Measurements from ENCODE around the gene SARS1. TPM values are rescaled to one million over a fixed set of nuclear protein-coding genes. Genes with fewer than 3 reads are reported as not detected.

The SARS1 gene
- total and polyA plus RNA-seq, 2 of the 13 experiments (the other 11 are each of a cell fraction or from before 2014, with no cell fraction given): 103 to 134 TPM

DNA sequence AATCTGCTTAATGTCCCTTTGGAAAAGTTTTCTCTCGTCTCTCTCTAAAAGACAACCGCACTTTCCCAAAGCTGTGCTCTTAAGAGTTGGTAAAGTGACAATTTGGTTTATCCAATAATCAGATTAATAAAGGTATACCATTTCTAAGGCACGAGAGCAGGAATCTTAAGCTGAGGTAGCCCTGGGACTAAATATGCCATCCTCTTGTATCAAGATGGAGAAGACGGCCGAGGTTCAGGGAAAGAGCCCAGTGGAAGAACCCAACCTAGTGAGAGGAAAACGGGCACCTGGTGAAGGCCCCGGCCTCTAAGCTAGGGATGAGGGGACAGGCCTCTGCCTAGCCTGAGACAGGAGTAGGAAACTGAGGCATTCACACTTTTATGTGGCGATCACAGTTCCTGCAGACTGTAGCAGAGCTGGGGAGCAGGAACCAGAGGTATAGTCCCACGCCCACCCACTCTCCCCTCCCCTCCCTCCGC lies 334 bp upstream of the SARS1 start (continued):
- TF ChIP-seq, protein P1, sequence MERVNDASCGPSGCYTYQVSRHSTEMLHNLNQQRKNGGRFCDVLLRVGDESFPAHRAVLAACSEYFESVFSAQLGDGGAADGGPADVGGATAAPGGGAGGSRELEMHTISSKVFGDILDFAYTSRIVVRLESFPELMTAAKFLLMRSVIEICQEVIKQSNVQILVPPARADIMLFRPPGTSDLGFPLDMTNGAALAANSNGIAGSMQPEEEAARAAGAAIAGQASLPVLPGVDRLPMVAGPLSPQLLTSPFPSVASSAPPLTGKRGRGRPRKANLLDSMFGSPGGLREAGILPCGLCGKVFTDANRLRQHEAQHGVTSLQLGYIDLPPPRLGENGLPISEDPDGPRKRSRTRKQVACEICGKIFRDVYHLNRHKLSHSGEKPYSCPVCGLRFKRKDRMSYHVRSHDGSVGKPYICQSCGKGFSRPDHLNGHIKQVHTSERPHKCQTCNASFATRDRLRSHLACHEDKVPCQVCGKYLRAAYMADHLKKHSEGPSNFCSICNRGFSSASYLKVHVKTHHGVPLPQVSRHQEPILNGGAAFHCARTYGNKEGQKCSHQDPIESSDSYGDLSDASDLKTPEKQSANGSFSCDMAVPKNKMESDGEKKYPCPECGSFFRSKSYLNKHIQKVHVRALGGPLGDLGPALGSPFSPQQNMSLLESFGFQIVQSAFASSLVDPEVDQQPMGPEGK (CRISPR knock-in tag; IDR thresholded peaks at IDR 0.05): no peak
- TF ChIP-seq, protein P2, sequence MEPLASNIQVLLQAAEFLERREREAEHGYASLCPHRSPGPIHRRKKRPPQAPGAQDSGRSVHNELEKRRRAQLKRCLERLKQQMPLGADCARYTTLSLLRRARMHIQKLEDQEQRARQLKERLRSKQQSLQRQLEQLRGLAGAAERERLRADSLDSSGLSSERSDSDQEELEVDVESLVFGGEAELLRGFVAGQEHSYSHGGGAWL (CRISPR knock-in tag; IDR thresholded peaks at IDR 0.05): no peak
- TF ChIP-seq, protein P3, sequence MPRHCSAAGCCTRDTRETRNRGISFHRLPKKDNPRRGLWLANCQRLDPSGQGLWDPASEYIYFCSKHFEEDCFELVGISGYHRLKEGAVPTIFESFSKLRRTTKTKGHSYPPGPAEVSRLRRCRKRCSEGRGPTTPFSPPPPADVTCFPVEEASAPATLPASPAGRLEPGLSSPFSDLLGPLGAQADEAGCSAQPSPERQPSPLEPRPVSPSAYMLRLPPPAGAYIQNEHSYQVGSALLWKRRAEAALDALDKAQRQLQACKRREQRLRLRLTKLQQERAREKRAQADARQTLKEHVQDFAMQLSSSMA (CRISPR knock-in tag; IDR thresholded peaks at IDR 0.05): no peak

- ChIA-PET CTCF (ENCODE audit: low intra/inter-chr PET ratio, low total read pairs) (no interaction called here), POLR2A (interaction anchor here (0.5 to 2.8 kb wide), 17 partner anchors 10 to 211 kb away, joined by 3 to 27 read pairs (median 6); partner anchors contain the start of genes PSMA5, SORT1, TAF13 and TMEM167B)
- Histone ChIP-seq H3K79me2 (ENCODE audit: insufficient read depth, low read length) (peaks cover 51% of the 10 kb centered on the region), H3K9ac (ENCODE audit: insufficient read depth, low read depth, low read length) (peak overlapping the region; percentile 91), H3K36me3 (replicated peaks in 1 of 2; ENCODE audit: control insufficient read depth in 1 of 2, insufficient read depth in 2 of 2, low read length in 2 of 2) (peaks cover 0 to 12% of the 10 kb centered on the region in 2 experiments; a peak in 1 of 5 replicates), H3K9me3 (ENCODE audit: low read length) (no peaks in the 10 kb centered on the region), H3K27ac (ENCODE audit: extremely low read length, insufficient read depth, low read length) (peak overlapping the region; percentile 72), H3K4me2 (ENCODE audit: low read depth, low read length) (peak overlapping the region; percentile 79), H4K20me1 (ENCODE audit: insufficient read depth, low read length) (peaks cover 14% of the 10 kb centered on the region; the same call in 1 of the 2 replicates), H2AFZ (ENCODE audit: low read length) (no peak overlapping the region), H3K27me3 (ENCODE audit: control insufficient read depth in 1 of 2, insufficient read depth in 2 of 2, low read length in 2 of 2) (no peaks in the 10 kb centered on the region; a peak in 1 of 5 replicates), H3K4me1 (ENCODE audit: insufficient read depth, low read length) (peaks cover 37% of the 10 kb centered on the region), H3K4me3 (replicated peaks in 1 of 3; ENCODE audit: insufficient read depth in 1 of 3, low read depth in 2 of 3, low read length in 3 of 3) (peak overlapping the region; percentile 71 to 100 (median 74))
- 14% methylated on average over 13 of the region's 13 CpGs for WGBS (ENCODE audit: low lambda C conversion rate)
- in situ Hi-C loops (cut with HindIII; ENCODE audit: extremely low pct_ligation_motif_present, low pct_unique_long_range_greater_than_20kb) (no loop called here), intact Hi-C loops (cut with micrococcal nuclease; ENCODE audit: unreplicated experiment) (no loop called here)
- DNase-seq (ENCODE audit: low spot score): peak; percentile 73
- peak; percentile 39 for FAIRE-seq
- BruUV-seq (replicated peaks): TSS peak; percentile 71
- ATAC-seq: peak; percentile 73
- TF ChIP-seq GATAD2A (CRISPR knock-in tag; IDR thresholded peaks at IDR 0.05) (peak; percentile 52; the same call in 1 of the 2 replicates), STAT6 (CRISPR knock-in tag; IDR thresholded peaks at IDR 0.05; ENCODE audit: borderline replicate concordance) (peak; percentile 76; the same call in 1 of the 2 replicates), HOXA5 (CRISPR knock-in tag; IDR thresholded peaks at IDR 0.05) (peak; percentile 62; the same call in 1 of the 2 replicates), ATF7 (IDR thresholded peaks at IDR 0.05) (peak; percentile 22; the same call in 1 of the 2 replicates), ATF7 (CRISPR knock-in tag; IDR thresholded peaks at IDR 0.05) (no peak), IRF1 (CRISPR knock-in tag; IDR thresholded peaks at IDR 0.05; ENCODE audit: low read depth) (no peak), GLI4 (CRISPR knock-in tag; IDR thresholded peaks at IDR 0.05; ENCODE audit: borderline replicate concordance) (no peak), SPEN (CRISPR knock-in tag; IDR thresholded peaks at IDR 0.05; ENCODE audit: low read depth) (no peak), MTA1 (CRISPR knock-in tag; IDR thresholded peaks at IDR 0.05; ENCODE audit: borderline replicate concordance) (no peak), MLLT10 (CRISPR knock-in tag; IDR thresholded peaks at IDR 0.05) (no peak), KAT7 (CRISPR knock-in tag; IDR thresholded peaks at IDR 0.05; ENCODE audit: borderline replicate concordance) (no peak)
Observed at GRCh38 chr1:109214695-109215623, 1.2 kb downstream of the SARS1 start.

All from HepG2 (cell line).